ENCODE measurements around the gene NLGN3. TPM values are rescaled to one million over a fixed set of nuclear protein-coding genes. Genes with fewer than 3 reads are reported as not detected.

Gene NLGN3
- total and polyA plus RNA-seq, 2 of the 8 experiments (the other 6 are each of a cell fraction or from before 2014, with no cell fraction given) = 12.0 to 14.8 TPM

- no peak overlapping the region for H2BK20ac ChIP-seq (ENCODE audit: low read length)
- no peak overlapping the region for H2AK5ac ChIP-seq (ENCODE audit: low read depth, low read length)
- no peak overlapping the region for H2BK12ac ChIP-seq (ENCODE audit: low read depth, low read length)
- H3K23me2 ChIP-seq (ENCODE audit: low read depth, low read length) = no peaks in the 10 kb centered on the region; the same call in 1 of the 2 replicates
- H3K4ac ChIP-seq (replicated peaks; ENCODE audit: insufficient read length, low read depth, low read length) = no peak overlapping the region
- no peak overlapping the region for H3K4me2 ChIP-seq (ENCODE audit: insufficient read depth in 1 of 2, low read depth in 2 of 2, low read length in 2 of 2)
- H3K14ac ChIP-seq (ENCODE audit: insufficient read length) = no peak overlapping the region
- FAIRE-seq = no peak
- no peak overlapping the region for H3K56ac ChIP-seq (replicated peaks; ENCODE audit: insufficient read length, low read depth, low read length)
- no peak overlapping the region for H3K9ac ChIP-seq (replicated peaks in 1 of 4; ENCODE audit: extremely low read depth in 1 of 4, low read depth in 3 of 4, low read length in 3 of 4)
- no peak overlapping the region for H4K91ac ChIP-seq (replicated peaks; ENCODE audit: insufficient read length, low read length)
- H3K18ac ChIP-seq (ENCODE audit: extremely low read depth, low read length) = no peak overlapping the region
- H3K9me3 ChIP-seq (ENCODE audit: insufficient read depth in 2 of 2, low read depth in 1 of 2, low read length in 1 of 2) = no peaks in the 10 kb centered on the region
- H2BK15ac ChIP-seq (ENCODE audit: low read length) = no peak overlapping the region
- no peaks in the 10 kb centered on the region for H3K79me1 ChIP-seq (ENCODE audit: low read depth, low read length)
- no peak overlapping the region for H3K4me3 ChIP-seq (ENCODE audit: extremely low read depth in 1 of 4, insufficient read depth in 2 of 4, low read depth in 3 of 4, low read length in 4 of 4)
- ChIA-PET POLR2A (ENCODE audit: partially characterized antibody) (no interaction called here), CTCF (ENCODE audit: partially characterized antibody) (interaction anchor here (1.3 kb wide), 1 partner anchor 22 kb away, joined by 3 read pairs; no protein-coding TSS in a partner anchor)
- no peak overlapping the region for H4K5ac ChIP-seq (ENCODE audit: insufficient read length, low read depth, low read length)
- 94% methylated on average over 7 of the region's 7 CpGs; no CpG with 5 or more reads in 1 of the 2 experiments for WGBS, 2 experiments (ENCODE audit: extremely low coverage in 1 of 2, insufficient coverage in 1 of 2, insufficient read length in 1 of 2, insufficient replicate concordance in 2 of 2, low coverage in 1 of 2, low lambda C conversion rate in 2 of 2, missing lambda C conversion rate in 1 of 2)
- H3K36me3 ChIP-seq (ENCODE audit: control insufficient read depth in 2 of 4, insufficient read depth in 4 of 4, low read length in 3 of 4) = peaks cover 0 to 2% (median under 1%) of the 10 kb centered on the region in 4 experiments; a peak in 4 of 8 replicates
- no peak overlapping the region; the same call in 1 of the 2 replicates for H4K8ac ChIP-seq (ENCODE audit: extremely low read depth, insufficient read depth, low read length)
- H2AFZ ChIP-seq (ENCODE audit: low read length) = no peak overlapping the region
- H3K4me1 ChIP-seq (replicated peaks in 1 of 4; ENCODE audit: control insufficient read depth in 3 of 4, insufficient read depth in 4 of 4, low read length in 3 of 4) = peaks cover under 1 to 8% (median 3%) of the 10 kb centered on the region in 4 experiments; a peak in 6 of 7 replicates
- H4K20me1 ChIP-seq (replicated peaks in 1 of 2; ENCODE audit: control insufficient read depth in 1 of 2, insufficient read depth in 2 of 2, low read length in 2 of 2) = no peaks in the 10 kb centered on the region
- no peak overlapping the region for H2BK5ac ChIP-seq (ENCODE audit: low read depth, low read length)
- no peaks in the 10 kb centered on the region for H3K79me2 ChIP-seq (ENCODE audit: control insufficient read depth in 1 of 2, insufficient read depth in 2 of 2, low read length in 2 of 2)
- DNase-seq (ENCODE audit: low read depth in 1 of 2, low spot score in 2 of 2) = no peak
- TF ChIP-seq JUN (IDR thresholded peaks at IDR 0.05; ENCODE audit: low read depth, low read length) (no peak), CHD1 (IDR thresholded peaks at IDR 0.05; ENCODE audit: low read depth, low read length) (no peak), HDAC6 (IDR thresholded peaks at IDR 0.05; ENCODE audit: low read depth, low read length) (no peak), HDAC2 (IDR thresholded peaks at IDR 0.05; ENCODE audit: borderline replicate concordance in 1 of 2, low read depth in 2 of 2, low read length in 2 of 2) (no peak), KDM4A (IDR thresholded peaks at IDR 0.05; ENCODE audit: low read depth, low read length, severe bottlenecking) (no peak), BACH1 (IDR thresholded peaks at IDR 0.05; ENCODE audit: low read length) (no peak), POU5F1 (IDR thresholded peaks at IDR 0.05; ENCODE audit: low read depth, low read length) (no peak)
- H2BK120ac ChIP-seq (replicated peaks; ENCODE audit: low read depth, low read length) = no peak overlapping the region
- H3K27ac ChIP-seq (ENCODE audit: low read depth, low read length) = no peak overlapping the region
- H3K23ac ChIP-seq (ENCODE audit: insufficient read length) = no peak overlapping the region
- H3K27me3 ChIP-seq (replicated peaks in 1 of 4; ENCODE audit: control insufficient read depth in 3 of 4, extremely low read depth in 1 of 4, insufficient read depth in 3 of 4, low read length in 3 of 4) = no peaks in the 10 kb centered on the region
These were observed 6.7 kb downstream of the NLGN3 start for GRCh38 chrX:71151366-71151765.
